Right lobe of liver (tissue), 4 donors: ENCODE data around the gene CNDP1.

ENCODE experiments used
- POLR2A ChIP-seq: fragments of 450-650 bp; IDR thresholded peaks from one replicate; pipeline ENCODE4 v1.6.1; 2017; ENCODE audit warnings: antibody characterized with exemption, mild to moderate bottlenecking
- TF ChIP-seq, protein P1 (sequence below), 4 donors: fragments of 200-600 bp in 3 of 4; fragments of 450-650 bp in 1 of 4; IDR thresholded peaks; one replicate each; pipeline versions ENCODE4 v1.5.1 to v1.8.0; 2016 to 2022; ENCODE audit warnings: antibody characterized with exemption in 4 of 4, mild to moderate bottlenecking in 2 of 4
- donor health status: DM: no; HTN: no; CAD: no.
- donor health status: DM: no; HTN: no; CAD: no.
- donor health status: DM: no; HTN: yes; CAD: no.

GRCh38 chr18:74622072-74622471 lies 87.8 kb downstream of the CNDP1 start:
- TF ChIP-seq POLR2A: no peak
- TF ChIP-seq, protein P1, sequence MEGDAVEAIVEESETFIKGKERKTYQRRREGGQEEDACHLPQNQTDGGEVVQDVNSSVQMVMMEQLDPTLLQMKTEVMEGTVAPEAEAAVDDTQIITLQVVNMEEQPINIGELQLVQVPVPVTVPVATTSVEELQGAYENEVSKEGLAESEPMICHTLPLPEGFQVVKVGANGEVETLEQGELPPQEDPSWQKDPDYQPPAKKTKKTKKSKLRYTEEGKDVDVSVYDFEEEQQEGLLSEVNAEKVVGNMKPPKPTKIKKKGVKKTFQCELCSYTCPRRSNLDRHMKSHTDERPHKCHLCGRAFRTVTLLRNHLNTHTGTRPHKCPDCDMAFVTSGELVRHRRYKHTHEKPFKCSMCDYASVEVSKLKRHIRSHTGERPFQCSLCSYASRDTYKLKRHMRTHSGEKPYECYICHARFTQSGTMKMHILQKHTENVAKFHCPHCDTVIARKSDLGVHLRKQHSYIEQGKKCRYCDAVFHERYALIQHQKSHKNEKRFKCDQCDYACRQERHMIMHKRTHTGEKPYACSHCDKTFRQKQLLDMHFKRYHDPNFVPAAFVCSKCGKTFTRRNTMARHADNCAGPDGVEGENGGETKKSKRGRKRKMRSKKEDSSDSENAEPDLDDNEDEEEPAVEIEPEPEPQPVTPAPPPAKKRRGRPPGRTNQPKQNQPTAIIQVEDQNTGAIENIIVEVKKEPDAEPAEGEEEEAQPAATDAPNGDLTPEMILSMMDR (IDR thresholded peaks at IDR 0.05): no peak
